Measurements from ENCODE around the gene NPIPA5. TPM values are rescaled to one million over a fixed set of nuclear protein-coding genes. Genes with fewer than 3 reads are reported as not detected.
"Not testable (repeated sequence)": the region's sequence is repeated elsewhere in the genome, so short reads cannot be mapped to it uniquely, and the experiment has no call there.

Gene NPIPA5
- total RNA-seq, 3 donors from 2014 or later, result 1.1 to 6.3 (median 1.5) TPM

GRCh38 chr16:15400314-15400713, 22.2 kb upstream of the NPIPA5 start:
- not testable (repeated sequence) for H3K36me3 Mint-ChIP-seq (ENCODE audit: insufficient read depth); ATAC-seq; H3K4me3 Mint-ChIP-seq; H3K4me1 Mint-ChIP-seq (ENCODE audit: low read depth); DNase-seq; H3K9me3 Mint-ChIP-seq
- H3K27me3 Mint-ChIP-seq (ENCODE audit: low read depth), result peaks cover 24% of the 10 kb centered on the region

- Mint-ChIP-seq H3K9me3 (no peaks in the 10 kb centered on the region), H3K27me3 (ENCODE audit: low read depth) (peaks cover 32% of the 10 kb centered on the region), H3K4me3 (no peak overlapping the region), H3K36me3 (ENCODE audit: insufficient read depth) (no peaks in the 10 kb centered on the region), H3K4me1 (ENCODE audit: low read depth) (no peaks in the 10 kb centered on the region)
- DNase-seq, result no peak
- ATAC-seq, result no peak
Measured at GRCh38 chr16:15399317-15399716, 21.2 kb upstream of the NPIPA5 start.

DNA sequence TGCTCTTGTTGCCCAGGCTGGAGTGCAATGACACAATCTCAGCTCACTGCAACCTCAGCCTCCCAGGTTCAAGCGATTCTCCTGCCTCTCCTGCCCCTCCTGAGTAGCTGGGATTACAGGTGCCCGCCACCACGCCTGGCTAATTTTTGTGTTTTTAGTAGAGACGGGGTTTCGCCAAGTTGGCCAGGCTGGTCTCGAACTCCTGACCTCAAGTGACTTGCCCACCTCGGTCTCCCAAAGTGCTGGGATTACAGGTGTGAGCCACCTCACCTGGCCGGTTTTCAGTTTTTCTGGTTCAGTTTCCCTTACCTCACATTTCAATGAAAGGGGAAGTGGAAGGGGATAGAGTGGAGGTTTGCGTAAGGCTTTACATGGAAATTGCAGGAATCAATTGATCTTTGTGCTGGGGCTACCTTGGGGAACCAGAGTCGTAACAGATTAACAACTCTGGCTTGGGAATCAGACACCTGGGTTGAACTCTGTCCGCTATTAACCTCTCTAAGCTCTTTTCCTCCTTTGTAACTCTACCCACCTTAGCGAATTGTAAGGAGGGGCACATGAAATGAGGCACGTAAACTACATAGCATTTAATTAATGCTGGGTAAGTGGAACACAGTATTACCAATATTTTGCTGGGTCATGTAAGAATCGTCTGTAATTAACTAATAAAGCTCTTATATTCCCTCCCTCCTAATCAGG, 20.7 kb upstream of the NPIPA5 start:
- peaks cover 35% of the 10 kb centered on the region for H3K27me3 Mint-ChIP-seq (ENCODE audit: low read depth)
- H3K9me3 Mint-ChIP-seq, result no peaks in the 10 kb centered on the region
- ATAC-seq (no peak), DNase-seq (no peak)
- H3K4me1 Mint-ChIP-seq (ENCODE audit: low read depth), result no peaks in the 10 kb centered on the region
- H3K4me3 Mint-ChIP-seq, result no peak overlapping the region
- H3K36me3 Mint-ChIP-seq (ENCODE audit: insufficient read depth), result no peaks in the 10 kb centered on the region

DNA sequence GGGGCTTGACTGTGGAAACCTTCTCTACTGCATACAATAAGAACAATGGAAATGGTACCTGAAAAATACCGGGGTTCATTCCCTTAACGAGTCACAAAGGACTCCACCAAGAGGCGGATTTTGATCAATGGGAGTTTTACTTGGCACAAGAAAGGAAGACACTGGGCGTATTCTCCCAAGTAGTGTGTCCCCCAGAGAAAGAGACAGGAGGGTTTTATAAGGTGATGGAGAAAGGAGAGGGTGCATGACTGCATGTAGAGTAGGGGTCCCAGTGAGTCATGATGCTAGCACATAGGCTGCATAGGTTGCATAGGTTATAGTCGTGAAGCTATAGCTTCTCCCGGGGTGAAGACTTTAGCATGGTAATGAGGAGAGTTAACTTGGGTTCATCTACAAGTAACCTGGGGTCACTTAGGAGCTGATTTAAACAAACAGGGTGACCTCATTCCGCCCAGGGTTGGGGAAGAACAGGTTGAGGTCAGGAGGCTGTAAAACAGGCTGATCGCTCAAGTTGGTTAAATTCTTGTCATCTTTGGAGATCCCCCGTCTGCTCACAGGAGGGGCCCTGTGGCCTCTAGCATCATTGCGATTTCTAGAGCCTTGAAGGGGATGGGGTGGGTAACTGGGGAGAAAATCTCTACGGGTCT, 19.0 kb upstream of the NPIPA5 start:
- ATAC-seq (no peak), DNase-seq (no peak)
- Mint-ChIP-seq H3K4me3 (no peak overlapping the region), H3K27me3 (ENCODE audit: low read depth) (peaks cover 38% of the 10 kb centered on the region), H3K4me1 (ENCODE audit: low read depth) (no peaks in the 10 kb centered on the region), H3K36me3 (ENCODE audit: insufficient read depth) (no peaks in the 10 kb centered on the region), H3K9me3 (no peaks in the 10 kb centered on the region)

- not testable (repeated sequence) for ATAC-seq; DNase-seq; H3K9me3 Mint-ChIP-seq; H3K4me1 Mint-ChIP-seq (ENCODE audit: low read depth); H3K36me3 Mint-ChIP-seq (ENCODE audit: insufficient read depth)
- Mint-ChIP-seq H3K4me3 (peak overlapping the region; percentile 13), H3K27me3 (ENCODE audit: low read depth) (peaks cover 38% of the 10 kb centered on the region)
Measured at GRCh38 chr16:15396509-15396829, 18.4 kb upstream of the NPIPA5 start.

- not testable (repeated sequence) for H3K36me3 Mint-ChIP-seq (ENCODE audit: insufficient read depth)
- peak within 1 kb of the TSS; percentile 13 for H3K4me3 Mint-ChIP-seq
Measured at GRCh38 chr16:15395631-15396508, 17.8 kb upstream of the NPIPA5 start, which contains the start of gene MPV17L. TSS of gene MPV17L (plus strand) at chr16:15395754. CDS start at chr16:15395898, 144 bp downstream.

DNA sequence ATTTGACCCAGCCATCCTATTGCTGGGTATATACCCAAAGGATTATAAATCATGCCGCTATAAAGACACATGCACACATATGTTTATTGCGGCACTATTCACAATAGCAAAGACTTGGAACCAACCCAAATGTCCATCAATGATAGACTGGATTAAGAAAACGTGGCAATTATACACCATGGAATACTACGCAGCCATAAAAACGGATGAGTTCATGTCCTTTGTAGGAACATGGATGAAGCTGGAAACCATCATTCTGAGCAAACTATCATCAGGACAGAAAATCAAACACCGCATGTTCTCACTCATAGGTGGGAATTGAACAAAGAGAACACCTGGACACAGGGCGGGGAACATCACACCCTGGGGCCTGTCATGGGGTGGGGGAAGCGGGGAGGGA, 14.9 kb upstream of the NPIPA5 start:
- not testable (repeated sequence) for DNase-seq; H3K9me3 Mint-ChIP-seq; H3K4me3 Mint-ChIP-seq; H3K4me1 Mint-ChIP-seq (ENCODE audit: low read depth); H3K36me3 Mint-ChIP-seq (ENCODE audit: insufficient read depth); ATAC-seq
- peaks cover 35% of the 10 kb centered on the region for H3K27me3 Mint-ChIP-seq (ENCODE audit: low read depth)

More at GRCh38 chr16:15395631-15396508, 17.8 kb upstream of the NPIPA5 start, which contains the start of gene MPV17L:
- not testable (repeated sequence) for H3K9me3 Mint-ChIP-seq; DNase-seq; H3K4me1 Mint-ChIP-seq (ENCODE audit: low read depth)
- peaks cover 38% of the 10 kb centered on the region for H3K27me3 Mint-ChIP-seq (ENCODE audit: low read depth)
- ATAC-seq, result peak; percentile 61 to 71

DNA sequence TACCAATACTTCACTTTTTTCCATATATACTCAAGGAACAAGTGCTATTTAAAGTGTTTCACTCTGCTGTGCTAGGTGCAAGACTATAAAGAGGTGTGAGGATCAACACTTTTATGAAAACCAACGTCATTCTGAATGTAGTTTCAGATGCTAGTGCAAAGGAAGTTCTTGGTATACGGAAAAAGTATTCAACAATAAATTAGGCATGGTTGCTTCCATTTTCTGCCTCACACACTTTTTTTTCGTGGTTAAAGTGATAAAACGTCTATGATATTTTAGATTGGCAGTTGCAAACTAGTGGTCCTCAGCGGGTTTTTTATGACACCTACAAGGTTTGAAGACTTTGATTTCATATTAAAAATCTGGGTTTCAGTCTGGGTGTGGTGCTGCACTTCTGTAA, 11.8 kb upstream of the NPIPA5 start:
- not testable (repeated sequence) for H3K9me3 Mint-ChIP-seq; H3K4me3 Mint-ChIP-seq; H3K4me1 Mint-ChIP-seq (ENCODE audit: low read depth); ATAC-seq; DNase-seq; H3K36me3 Mint-ChIP-seq (ENCODE audit: insufficient read depth)
- H3K27me3 Mint-ChIP-seq (ENCODE audit: low read depth), result peaks cover 17% of the 10 kb centered on the region

- not testable (repeated sequence) for ATAC-seq; H3K4me1 Mint-ChIP-seq (ENCODE audit: low read depth); H3K4me3 Mint-ChIP-seq; H3K27me3 Mint-ChIP-seq (ENCODE audit: low read depth); DNase-seq; H3K9me3 Mint-ChIP-seq; H3K36me3 Mint-ChIP-seq (ENCODE audit: insufficient read depth)
Measured at GRCh38 chr16:15388060-15388459, 10.0 kb upstream of the NPIPA5 start.

- not testable (repeated sequence) for DNase-seq; H3K36me3 Mint-ChIP-seq (ENCODE audit: insufficient read depth); H3K9me3 Mint-ChIP-seq; ATAC-seq; H3K4me3 Mint-ChIP-seq; H3K4me1 Mint-ChIP-seq (ENCODE audit: low read depth); H3K27me3 Mint-ChIP-seq (ENCODE audit: low read depth)
Measured at GRCh38 chr16:15382810-15383209, 4.7 kb upstream of the NPIPA5 start.

- H3K4me1 Mint-ChIP-seq (ENCODE audit: low read depth); H3K36me3 Mint-ChIP-seq (ENCODE audit: insufficient read depth): not testable (repeated sequence)
Measured at GRCh38 chr16:15357495-15357894, 20.6 kb downstream of the NPIPA5 start.

DNA sequence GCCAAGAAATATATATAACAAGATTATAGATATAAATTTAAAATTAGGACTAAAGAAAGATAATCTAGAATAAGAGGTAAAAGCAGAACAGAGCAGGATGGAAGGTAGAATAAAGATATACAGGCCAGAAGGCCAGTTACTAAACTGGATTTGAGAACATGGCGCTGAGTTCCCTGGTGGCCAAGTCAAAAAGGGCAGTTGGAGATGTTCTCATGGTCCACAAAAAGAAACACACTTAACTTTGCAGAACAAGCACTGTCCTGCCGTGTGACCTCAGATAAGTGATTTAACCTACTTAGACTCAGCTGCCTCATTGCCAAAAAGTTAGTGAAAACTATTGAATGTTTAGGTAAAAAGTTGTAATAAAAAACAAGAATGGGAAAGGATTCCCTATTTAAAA, 23.2 kb downstream of the NPIPA5 start:
- ATAC-seq; H3K27me3 Mint-ChIP-seq (ENCODE audit: low read depth); H3K4me1 Mint-ChIP-seq (ENCODE audit: low read depth); H3K4me3 Mint-ChIP-seq; H3K36me3 Mint-ChIP-seq (ENCODE audit: insufficient read depth); H3K9me3 Mint-ChIP-seq; DNase-seq: not testable (repeated sequence)

More at GRCh38 chr16:15357495-15357894, 20.6 kb downstream of the NPIPA5 start:
- H3K9me3 Mint-ChIP-seq; ATAC-seq; DNase-seq; H3K27me3 Mint-ChIP-seq (ENCODE audit: low read depth); H3K4me3 Mint-ChIP-seq: not testable (repeated sequence)

GRCh38 chr16:15352852-15353251, 25.2 kb downstream of the NPIPA5 start:
- H3K9me3 Mint-ChIP-seq; H3K27me3 Mint-ChIP-seq (ENCODE audit: low read depth); H3K4me1 Mint-ChIP-seq (ENCODE audit: low read depth); H3K36me3 Mint-ChIP-seq (ENCODE audit: insufficient read depth); DNase-seq; H3K4me3 Mint-ChIP-seq; ATAC-seq: not testable (repeated sequence)

DNA sequence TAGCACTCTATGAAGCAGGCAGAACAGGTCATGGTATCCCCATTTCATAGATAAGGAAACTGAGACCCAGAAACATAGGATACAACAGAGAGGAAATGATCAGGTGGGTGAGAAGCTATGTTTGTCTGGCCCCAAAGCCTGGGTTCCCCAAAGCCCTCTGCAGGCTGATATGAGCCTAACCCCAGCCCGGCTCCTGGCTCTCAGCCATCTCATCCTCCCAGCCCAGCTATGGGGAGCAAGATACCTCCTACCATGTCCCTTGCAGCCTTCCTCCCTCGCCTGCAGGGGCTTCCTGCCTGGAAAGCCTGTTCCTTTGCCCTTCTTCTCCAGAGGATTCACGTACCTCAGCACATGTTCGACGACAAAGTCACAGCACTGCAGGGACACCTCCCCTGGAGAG, 26.3 kb downstream of the NPIPA5 start:
- ATAC-seq; H3K9me3 Mint-ChIP-seq; DNase-seq; H3K27me3 Mint-ChIP-seq (ENCODE audit: low read depth); H3K4me1 Mint-ChIP-seq (ENCODE audit: low read depth); H3K4me3 Mint-ChIP-seq; H3K36me3 Mint-ChIP-seq (ENCODE audit: insufficient read depth): not testable (repeated sequence)

All from activated T-cell treated with anti-CD3 and anti-CD28 coated beads, Interleukin-2, amount 50 U/mL, for 4 hours (primary cell).